Diencephalon (tissue), 1 donor: ENCODE measurements around the gene CFDP1. TPM values are rescaled to one million over a fixed set of nuclear protein-coding genes. Genes with fewer than 3 reads are reported as not detected.

Experiments used
- small RNA-seq: library from RNA; depleted of rRNA; stranded (forward); fragments of <200 nt; gene quantifications from one replicate; pipeline ENCODE3, GENCODE V24; 2014
- total RNA-seq: library from RNA; depleted of rRNA; stranded (reverse); fragments of >200 nt; gene quantifications from one replicate; pipeline ENCODE4 v1.2.3, GENCODE V29; 2014

Gene CFDP1
- 68.7 TPM for total RNA-seq

GRCh38 chr16:75432828-75433731 is at the start of gene CFDP1:
TSS of gene CFDP1 (minus strand) at chr16:75433503. CDS start at chr16:75433352, 151 bp downstream.

GRCh38 chr16:75464122-75464918 is 31.0 kb upstream of the CFDP1 start, which contains the start of gene TMEM170A:
TSS of gene TMEM170A (minus strand) at chr16:75464689. CDS start at chr16:75464600, 89 bp downstream.

GRCh38 chr16:75251280-75252048 is 181.8 kb downstream of the CFDP1 start, which contains the start of gene BCAR1:
TSS of gene BCAR1 (minus strand) at chr16:75251624. CDS start at chr16:75251482, 142 bp downstream.

Small RNAs within 50 kb of the gene (small RNA-seq; reads per million reads assigned to genes)
- gene RF00598: not detected
- gene RNU6-758P: not detected

Other genes starting within 250 kb of the CFDP1 start
- gene CTRB2, start 226.3 kb downstream of the CFDP1 start, total RNA-seq: not detected
- not detected for gene CTRB1, start 214.5 kb downstream of the CFDP1 start, total RNA-seq
- gene BCAR1, start 181.9 kb downstream of the CFDP1 start, total RNA-seq: 25.8 TPM
- 48.9 TPM for gene TMEM170A, start 31.2 kb upstream of the CFDP1 start, total RNA-seq
- gene CHST6, start 61.9 kb upstream of the CFDP1 start, total RNA-seq: 5.3 TPM
- gene CHST5, start 102.6 kb upstream of the CFDP1 start, total RNA-seq: 0.92 TPM
- gene TMEM231, start 122.7 kb upstream of the CFDP1 start, total RNA-seq: 33.4 TPM
- 140 TPM for gene GABARAPL2, start 132.9 kb upstream of the CFDP1 start, total RNA-seq
- 58.4 TPM for gene ADAT1, start 189.8 kb upstream of the CFDP1 start, total RNA-seq
- 95.5 TPM for gene KARS1, start 214.2 kb upstream of the CFDP1 start, total RNA-seq
- 167 TPM for gene TERF2IP, start 214.3 kb upstream of the CFDP1 start, total RNA-seq
- gene CPHXL2, start 243.5 kb upstream of the CFDP1 start, total RNA-seq: not detected